HG02981 (cell line): ENCODE measurements around the gene FANCC.
"Not testable (repeated sequence)": the region's sequence is repeated elsewhere in the genome, so short reads cannot be mapped to it uniquely, and the experiment has no call there.

Source experiments
- ATAC-seq: cut with Tn5 transposase; IDR thresholded peaks from one replicate; pipeline ENCODE4 v1.9.1; 2021; ENCODE audit warnings: mild to moderate bottlenecking, moderate library complexity; ENCODE audit not compliant: unreplicated experiment

The FANCC gene

DNA sequence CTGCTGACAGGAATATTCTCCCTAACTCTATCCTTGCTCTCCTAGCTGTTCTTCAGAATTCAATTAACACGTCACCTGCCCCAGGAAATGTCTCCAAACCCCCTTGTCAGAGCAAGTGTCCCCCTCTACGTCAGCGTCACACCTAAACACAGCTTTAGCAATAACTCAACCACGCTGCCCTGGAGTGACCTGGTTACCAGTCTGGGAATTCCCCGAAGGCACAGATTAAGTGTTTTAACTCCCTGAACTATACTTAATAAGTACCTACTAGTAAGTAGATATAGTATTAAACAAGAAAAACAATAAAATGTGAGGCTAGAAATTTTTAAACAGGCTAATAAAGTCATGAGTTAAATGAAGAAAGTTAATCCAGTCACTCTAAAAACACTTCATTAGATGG, 78.4 kb downstream of the FANCC start:
- ATAC-seq, result no peak

DNA sequence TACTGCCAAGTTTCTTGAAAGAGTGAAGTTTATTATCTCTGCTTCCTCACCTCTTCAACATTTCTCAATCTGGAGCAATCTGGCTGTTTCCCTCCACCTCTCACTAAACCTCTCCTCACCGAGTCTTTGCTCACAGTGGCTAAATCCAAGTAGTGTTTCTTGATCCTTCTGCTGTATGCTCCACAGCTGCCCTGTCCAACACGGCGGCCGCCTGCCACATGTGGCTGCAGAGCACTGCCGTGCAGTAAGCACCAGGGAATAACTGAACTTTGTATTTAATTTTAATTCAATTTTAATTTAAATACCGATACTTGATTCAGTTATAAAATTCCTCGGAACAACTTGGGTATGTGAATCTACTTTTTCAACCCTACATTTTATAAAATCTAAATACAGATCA, 80.2 kb downstream of the FANCC start:
- ATAC-seq, result no peak

GRCh38 chr9:95230046-95230445, 87.5 kb downstream of the FANCC start:
- no peak for ATAC-seq

DNA sequence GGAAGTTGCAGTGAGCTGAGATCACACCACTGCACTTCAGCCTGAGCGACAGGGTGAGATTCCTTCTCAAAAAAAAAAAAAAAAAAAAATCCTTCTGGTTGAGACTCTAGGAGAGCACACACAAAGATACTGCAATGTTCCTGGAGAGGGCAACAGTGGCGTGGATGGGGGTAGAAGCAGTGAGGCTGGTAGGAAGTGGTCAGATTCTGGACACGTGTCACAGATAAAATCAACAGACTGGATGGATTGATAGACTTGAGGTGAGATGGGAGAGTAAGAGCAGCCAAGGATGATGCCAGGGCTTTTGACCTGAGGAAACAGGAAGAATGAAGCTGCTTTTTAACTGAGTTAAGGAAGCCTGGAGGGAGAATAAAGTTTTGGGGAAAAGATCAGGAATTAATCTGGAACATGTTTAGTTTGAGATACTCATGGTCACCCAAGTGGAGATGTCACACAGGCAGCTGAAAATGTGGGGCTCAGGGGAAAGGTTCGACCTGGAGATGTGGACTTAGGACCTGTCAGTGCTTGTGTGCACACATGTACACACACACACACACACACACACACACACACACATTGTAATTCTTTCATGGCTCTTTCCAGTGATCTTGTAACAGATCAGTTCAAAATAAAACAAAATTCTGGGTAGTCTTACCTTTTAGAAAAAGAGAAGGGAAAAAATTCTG, 88.1 kb downstream of the FANCC start:
- no peak for ATAC-seq

- no peak for ATAC-seq
Measured at GRCh38 chr9:95226921-95227320, 90.6 kb downstream of the FANCC start.

DNA sequence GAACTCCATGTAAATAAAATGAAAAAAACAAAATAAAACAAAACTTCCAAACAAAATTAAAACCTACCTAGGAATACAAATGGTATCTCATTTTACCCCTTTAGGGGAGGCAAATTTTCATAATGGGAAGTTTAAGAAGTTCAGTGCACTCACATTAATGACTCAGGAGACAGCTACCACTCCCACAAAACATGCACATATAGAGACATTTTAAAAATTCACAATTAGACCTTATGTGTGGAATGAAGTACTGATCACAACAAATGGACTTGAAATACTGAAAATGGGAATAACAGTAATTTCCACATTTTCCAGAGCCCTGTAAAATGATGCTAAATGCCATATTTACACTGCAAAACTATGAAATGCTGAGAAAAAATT, 91.8 kb downstream of the FANCC start:
- ATAC-seq, result no peak

DNA sequence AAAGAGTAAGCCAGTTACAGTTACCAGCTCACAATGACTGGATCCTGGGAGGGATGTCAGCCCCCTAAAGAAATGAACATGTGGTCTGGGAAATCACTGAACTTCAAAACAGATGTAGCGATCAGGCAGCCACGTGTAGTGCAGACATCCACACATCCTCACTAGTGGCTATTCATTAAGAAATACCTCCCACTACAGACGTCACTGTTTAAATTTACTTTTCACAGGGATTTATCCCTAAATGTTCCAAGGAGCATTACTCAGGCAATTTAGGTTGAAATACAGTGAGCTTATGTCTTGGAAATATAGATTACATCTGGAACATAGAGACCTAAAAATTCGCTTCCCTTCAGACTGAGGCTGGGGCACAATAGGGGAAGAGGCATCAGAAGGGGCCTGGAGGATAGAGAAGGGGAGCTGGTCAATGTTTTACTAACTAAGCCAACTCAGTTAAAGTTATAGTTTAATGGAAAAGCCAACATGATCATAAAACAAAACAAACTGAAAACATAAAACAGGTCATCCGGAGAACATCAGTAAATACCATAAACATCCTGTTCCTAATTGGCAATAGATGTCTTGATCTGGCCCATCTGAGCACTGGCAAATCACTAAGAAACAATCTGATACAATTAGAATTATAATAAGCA, 92.3 kb downstream of the FANCC start:
- no peak for ATAC-seq

DNA sequence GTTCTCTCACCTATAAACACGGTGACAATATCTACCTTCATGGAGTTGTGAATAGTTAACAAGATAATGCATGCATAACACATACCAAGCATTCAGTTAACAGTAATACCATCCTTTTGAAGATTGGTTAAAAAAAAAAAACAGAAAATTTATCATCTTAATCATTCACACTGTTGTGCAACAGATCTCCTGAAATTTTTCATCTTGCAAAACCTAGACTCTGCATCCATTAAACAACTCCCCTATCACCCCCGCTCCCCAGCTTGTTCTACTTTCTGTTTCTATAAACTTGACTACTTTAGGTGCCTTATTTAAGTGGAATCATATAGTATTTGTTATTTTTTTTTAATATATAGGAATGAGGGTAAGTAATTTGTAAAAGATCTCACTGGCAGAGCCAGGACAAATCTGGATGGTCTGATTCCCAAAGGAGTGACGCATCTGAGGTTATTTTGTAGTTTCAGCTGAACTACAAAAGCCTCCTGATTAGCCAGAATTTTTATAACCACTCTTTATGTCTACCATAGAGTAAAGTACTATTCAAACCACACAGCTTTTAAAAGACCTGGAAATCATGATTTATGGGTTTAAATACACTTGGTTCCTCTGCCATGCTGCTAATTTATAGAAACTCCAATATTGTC, 93.0 kb downstream of the FANCC start:
- no peak for ATAC-seq

GRCh38 chr9:95220352-95220751, 97.2 kb downstream of the FANCC start:
- not testable (repeated sequence) for ATAC-seq

DNA sequence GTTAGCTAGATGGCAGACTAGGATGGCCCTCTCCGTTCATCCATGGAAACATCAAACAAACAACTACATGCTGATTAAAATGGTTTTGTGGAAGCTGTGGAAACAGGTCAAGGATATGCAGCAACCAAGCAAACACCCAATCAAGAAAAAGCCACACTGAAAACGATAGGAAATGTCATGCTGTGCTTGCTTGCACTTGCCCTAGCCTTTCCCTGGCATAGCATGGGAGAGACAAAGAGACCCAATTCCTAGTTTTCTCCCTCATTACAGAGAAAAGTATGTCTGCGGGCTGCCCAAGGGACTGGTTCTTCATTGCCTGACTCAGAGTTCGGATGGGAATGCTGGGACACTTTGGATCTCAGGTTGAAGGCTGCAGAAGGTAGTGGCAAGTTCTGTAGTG, 98.7 kb downstream of the FANCC start:
- ATAC-seq, result no peak

- no peak for ATAC-seq
Measured at GRCh38 chr9:95217936-95218335, 99.6 kb downstream of the FANCC start.

DNA sequence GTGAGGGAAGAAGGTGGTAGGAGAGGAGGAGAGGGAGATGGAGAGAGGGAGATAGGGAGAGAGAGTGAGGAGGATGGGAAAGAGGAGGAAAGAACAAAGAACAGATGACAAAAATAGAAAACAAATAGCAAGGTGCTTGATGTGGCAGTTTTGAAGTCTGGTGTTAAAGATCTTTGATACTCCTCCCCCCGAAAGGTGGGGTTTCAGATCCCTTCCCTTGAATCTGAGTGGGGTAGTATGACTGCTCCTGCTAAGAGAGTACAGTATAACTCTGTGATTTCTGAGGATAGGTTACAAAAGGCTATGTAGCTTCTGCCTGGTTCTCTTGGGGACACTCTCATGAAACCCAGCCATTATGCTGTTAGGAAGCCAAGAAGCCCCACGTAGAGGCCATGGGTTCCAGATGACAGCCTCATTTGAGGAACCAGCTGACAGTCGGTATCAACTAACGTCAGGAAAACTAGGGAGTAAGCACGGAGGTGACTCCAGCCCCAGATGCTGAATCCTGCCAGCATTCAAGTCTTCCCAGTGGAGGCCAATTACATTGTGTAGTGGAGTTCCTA, 102.1 kb downstream of the FANCC start:
- no peak for ATAC-seq

GRCh38 chr9:95213117-95213516, 104.4 kb downstream of the FANCC start:
- no peak for ATAC-seq

DNA sequence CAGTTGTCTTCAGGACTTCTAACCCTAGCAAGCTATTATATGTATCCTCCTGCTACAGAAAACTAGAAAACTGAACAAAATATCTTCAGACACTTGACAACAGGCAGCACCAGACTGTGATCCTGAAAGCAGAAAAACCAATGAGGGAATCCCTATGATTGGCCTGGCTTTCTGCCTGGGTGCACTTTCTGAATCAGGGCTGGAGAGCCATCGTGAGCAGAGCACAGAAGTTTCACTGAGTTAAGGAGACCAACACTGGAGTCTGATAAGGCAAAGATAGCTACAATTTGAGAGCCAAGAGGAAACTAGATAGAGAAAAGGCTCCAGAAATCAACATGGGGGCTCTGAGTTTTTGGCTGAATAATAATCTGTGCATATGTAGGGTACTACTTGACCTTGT, 106.5 kb downstream of the FANCC start:
- no peak for ATAC-seq

DNA sequence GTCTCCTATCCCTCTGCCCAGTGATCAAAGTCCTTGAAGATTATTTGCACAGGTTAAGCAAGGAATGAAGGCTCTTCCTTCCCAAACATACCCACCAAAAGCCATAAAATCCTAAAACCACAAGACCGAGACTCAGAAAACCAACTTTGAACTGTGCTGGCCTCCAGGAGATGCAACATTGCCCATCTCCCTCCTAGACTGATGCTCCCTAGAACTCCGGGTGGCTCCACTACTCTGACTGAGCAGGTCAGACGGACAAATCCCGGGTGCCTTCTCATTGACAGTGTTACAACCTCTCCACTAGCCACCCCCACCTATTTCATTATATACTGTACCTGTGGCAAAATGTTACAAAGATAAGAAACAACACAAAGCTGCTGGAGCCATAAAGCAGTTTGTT, 110.1 kb downstream of the FANCC start:
- ATAC-seq, result no peak

GRCh38 chr9:95206143-95206542, 111.4 kb downstream of the FANCC start:
- ATAC-seq, result no peak

GRCh38 chr9:95204710-95205109, 112.8 kb downstream of the FANCC start:
- ATAC-seq, result no peak

DNA sequence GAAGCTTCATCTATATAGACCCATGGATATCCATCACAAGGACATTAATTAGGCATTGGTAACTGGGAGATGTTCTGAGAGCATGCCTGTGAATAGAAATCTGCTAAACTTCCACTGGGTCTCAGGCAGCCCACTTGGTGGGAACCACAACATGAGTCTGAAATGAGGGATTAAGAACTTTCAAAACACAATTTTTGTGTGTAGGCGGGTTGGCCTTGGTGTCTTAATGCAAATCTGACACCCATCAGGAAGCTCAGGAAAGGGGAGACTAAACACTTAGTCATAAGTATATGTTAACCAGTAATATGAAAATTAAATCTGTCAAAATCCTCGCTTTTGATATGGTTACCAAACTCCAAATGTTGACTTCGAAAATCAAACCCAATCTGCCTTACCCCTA, 113.2 kb downstream of the FANCC start:
- no peak for ATAC-seq

GRCh38 chr9:95203019-95203418, 114.5 kb downstream of the FANCC start:
- ATAC-seq, result not testable (repeated sequence)

GRCh38 chr9:95202076-95202681, 115.3 kb downstream of the FANCC start:
- no peak for ATAC-seq

DNA sequence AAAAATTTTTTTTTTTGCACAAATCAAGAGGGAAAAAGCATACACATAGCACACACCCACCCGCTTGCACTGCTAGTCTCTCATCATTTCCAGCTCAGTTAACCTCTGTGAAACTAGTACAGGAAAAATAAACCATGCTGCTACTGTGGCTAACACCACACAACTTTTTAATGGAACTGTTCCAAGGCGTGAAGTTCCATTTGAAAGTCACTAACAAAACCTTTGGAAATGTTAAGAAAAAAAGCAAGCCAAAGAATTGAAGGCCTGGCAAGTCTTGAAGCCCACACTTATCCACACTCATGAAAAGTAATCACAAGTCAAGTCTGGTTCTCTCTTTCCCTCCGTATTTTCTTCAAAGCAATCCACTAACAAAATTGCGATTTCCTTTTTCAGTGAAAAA, 116.3 kb downstream of the FANCC start:
- no peak for ATAC-seq
